Measurements from ENCODE around the gene EXOC4.

Gene EXOC4

DNA sequence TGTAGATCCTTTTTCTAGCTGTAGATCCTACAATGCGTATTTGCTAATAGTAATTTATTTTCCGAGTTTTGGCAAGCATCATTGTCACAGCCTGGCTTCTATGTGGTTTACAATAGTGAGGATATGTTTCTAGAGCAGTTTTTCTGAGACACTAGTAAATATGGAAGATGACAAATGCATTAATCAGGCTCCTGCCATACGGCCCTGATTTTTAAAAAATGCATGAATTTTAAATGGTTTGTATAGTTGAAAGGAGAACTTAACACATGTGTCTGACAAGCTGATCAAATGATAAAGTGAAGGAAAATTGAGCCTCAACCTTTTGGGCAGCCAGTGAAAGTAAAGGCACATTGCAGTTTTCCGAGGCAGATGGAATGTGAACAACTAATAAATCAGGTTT is 354.1 kb downstream of the EXOC4 start:
- Histone ChIP-seq H3K27ac (ENCODE audit: low read depth, low read length, poor library complexity, severe bottlenecking) (no peak overlapping the region), H3K9me3 (ENCODE audit: low read length) (no peaks in the 10 kb centered on the region), H4K20me1 (ENCODE audit: insufficient read depth, low read length) (no peaks in the 10 kb centered on the region), H3K4me1 (ENCODE audit: insufficient read depth, low read length, severe bottlenecking) (no peaks in the 10 kb centered on the region), H3K9ac (ENCODE audit: low read length) (no peak overlapping the region), H2AFZ (ENCODE audit: low read length) (no peak overlapping the region), H3K79me2 (ENCODE audit: insufficient read depth, low read length) (no peaks in the 10 kb centered on the region), H3K4me2 (ENCODE audit: low read length) (no peak overlapping the region), H3K9me2 (ENCODE audit: low read depth, low read length) (no peaks in the 10 kb centered on the region), H3K4me3 (ENCODE audit: low read depth, low read length, poor library complexity, severe bottlenecking) (no peak overlapping the region), H3F3A (ENCODE audit: insufficient read depth, low read length) (no peaks in the 10 kb centered on the region), H3K36me3 (ENCODE audit: insufficient read depth, low read length) (no peaks in the 10 kb centered on the region), H3K27me3 (ENCODE audit: insufficient read depth, low read length) (no peaks in the 10 kb centered on the region)
- TF ChIP-seq, protein P1, sequence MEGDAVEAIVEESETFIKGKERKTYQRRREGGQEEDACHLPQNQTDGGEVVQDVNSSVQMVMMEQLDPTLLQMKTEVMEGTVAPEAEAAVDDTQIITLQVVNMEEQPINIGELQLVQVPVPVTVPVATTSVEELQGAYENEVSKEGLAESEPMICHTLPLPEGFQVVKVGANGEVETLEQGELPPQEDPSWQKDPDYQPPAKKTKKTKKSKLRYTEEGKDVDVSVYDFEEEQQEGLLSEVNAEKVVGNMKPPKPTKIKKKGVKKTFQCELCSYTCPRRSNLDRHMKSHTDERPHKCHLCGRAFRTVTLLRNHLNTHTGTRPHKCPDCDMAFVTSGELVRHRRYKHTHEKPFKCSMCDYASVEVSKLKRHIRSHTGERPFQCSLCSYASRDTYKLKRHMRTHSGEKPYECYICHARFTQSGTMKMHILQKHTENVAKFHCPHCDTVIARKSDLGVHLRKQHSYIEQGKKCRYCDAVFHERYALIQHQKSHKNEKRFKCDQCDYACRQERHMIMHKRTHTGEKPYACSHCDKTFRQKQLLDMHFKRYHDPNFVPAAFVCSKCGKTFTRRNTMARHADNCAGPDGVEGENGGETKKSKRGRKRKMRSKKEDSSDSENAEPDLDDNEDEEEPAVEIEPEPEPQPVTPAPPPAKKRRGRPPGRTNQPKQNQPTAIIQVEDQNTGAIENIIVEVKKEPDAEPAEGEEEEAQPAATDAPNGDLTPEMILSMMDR (IDR thresholded peaks at IDR 0.05; ENCODE audit: low read length) = no peak
- TF ChIP-seq EZH2 (IDR thresholded peaks at IDR 0.05; ENCODE audit: borderline replicate concordance, low read length) = no peak

DNA sequence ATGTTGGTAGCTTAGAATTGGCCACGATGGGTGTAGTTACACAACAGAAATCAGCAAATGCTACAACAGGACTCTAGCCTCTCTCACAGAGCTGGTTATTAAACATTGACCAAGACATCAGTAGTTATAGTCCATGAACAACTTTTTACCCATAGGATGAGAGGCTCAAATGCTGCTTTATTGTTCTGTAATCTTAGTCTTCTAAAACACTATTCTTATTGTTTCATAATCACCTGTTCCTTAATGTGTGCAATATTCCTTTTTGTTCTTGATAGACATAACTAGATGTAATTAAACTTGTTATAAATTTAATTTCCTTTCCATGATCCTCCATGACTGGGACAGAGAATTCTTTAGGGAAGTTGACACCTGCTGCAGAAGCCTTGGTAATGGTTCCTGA is 356.9 kb downstream of the EXOC4 start:
- no peak overlapping the region for H3K4me3 ChIP-seq (ENCODE audit: low read depth, low read length, poor library complexity, severe bottlenecking)
- no peaks in the 10 kb centered on the region for H3K4me1 ChIP-seq (ENCODE audit: insufficient read depth, low read length, severe bottlenecking)
- no peaks in the 10 kb centered on the region for H3K79me2 ChIP-seq (ENCODE audit: insufficient read depth, low read length)
- no peak overlapping the region for H2AFZ ChIP-seq (ENCODE audit: low read length)
- no peak overlapping the region for H3K9ac ChIP-seq (ENCODE audit: low read length)
- no peak overlapping the region for H3K27ac ChIP-seq (ENCODE audit: low read depth, low read length, poor library complexity, severe bottlenecking)
- no peaks in the 10 kb centered on the region for H3K9me2 ChIP-seq (ENCODE audit: low read depth, low read length)
- no peaks in the 10 kb centered on the region for H4K20me1 ChIP-seq (ENCODE audit: insufficient read depth, low read length)
- no peaks in the 10 kb centered on the region for H3F3A ChIP-seq (ENCODE audit: insufficient read depth, low read length)
- H3K4me2 ChIP-seq (ENCODE audit: low read length) = no peak overlapping the region
- H3K36me3 ChIP-seq (ENCODE audit: insufficient read depth, low read length) = no peaks in the 10 kb centered on the region
- no peak for TF ChIP-seq EZH2 (IDR thresholded peaks at IDR 0.05; ENCODE audit: borderline replicate concordance, low read length)
- TF ChIP-seq, protein P1 (IDR thresholded peaks at IDR 0.05; ENCODE audit: low read length) = no peak
- H3K27me3 ChIP-seq (ENCODE audit: insufficient read depth, low read length) = no peaks in the 10 kb centered on the region
- H3K9me3 ChIP-seq (ENCODE audit: low read length) = no peaks in the 10 kb centered on the region

DNA sequence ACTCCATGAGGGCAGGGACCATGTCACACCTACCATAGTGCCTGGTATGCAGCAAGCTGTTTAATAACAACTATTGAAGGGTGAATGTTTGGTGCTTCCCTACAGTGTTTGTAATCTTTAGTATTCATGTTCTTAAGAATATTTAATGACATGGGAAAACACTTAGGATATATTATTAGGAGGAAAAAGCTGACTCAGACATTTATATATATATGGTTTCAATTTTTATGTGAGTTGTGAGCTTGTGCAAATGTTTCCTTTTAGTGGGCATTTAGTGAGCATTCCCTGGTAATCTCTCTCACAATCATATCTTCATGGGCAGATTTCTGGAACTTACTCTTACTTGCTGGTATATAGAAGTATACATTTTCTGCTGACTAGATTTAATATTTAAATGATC is 359.1 kb downstream of the EXOC4 start:
- H3K27me3 ChIP-seq (ENCODE audit: insufficient read depth, low read length) = no peaks in the 10 kb centered on the region
- H3K9me2 ChIP-seq (ENCODE audit: low read depth, low read length) = no peaks in the 10 kb centered on the region
- no peaks in the 10 kb centered on the region for H3K9me3 ChIP-seq (ENCODE audit: low read length)
- no peak overlapping the region for H3K9ac ChIP-seq (ENCODE audit: low read length)
- no peaks in the 10 kb centered on the region for H3K36me3 ChIP-seq (ENCODE audit: insufficient read depth, low read length)
- H3K4me1 ChIP-seq (ENCODE audit: insufficient read depth, low read length, severe bottlenecking) = no peaks in the 10 kb centered on the region
- no peak overlapping the region for H2AFZ ChIP-seq (ENCODE audit: low read length)
- no peak overlapping the region for H3K4me3 ChIP-seq (ENCODE audit: low read depth, low read length, poor library complexity, severe bottlenecking)
- TF ChIP-seq, protein P1 (IDR thresholded peaks at IDR 0.05; ENCODE audit: low read length) = no peak
- TF ChIP-seq EZH2 (IDR thresholded peaks at IDR 0.05; ENCODE audit: borderline replicate concordance, low read length) = no peak
- no peaks in the 10 kb centered on the region for H4K20me1 ChIP-seq (ENCODE audit: insufficient read depth, low read length)
- H3F3A ChIP-seq (ENCODE audit: insufficient read depth, low read length) = no peaks in the 10 kb centered on the region
- H3K27ac ChIP-seq (ENCODE audit: low read depth, low read length, poor library complexity, severe bottlenecking) = no peak overlapping the region
- no peaks in the 10 kb centered on the region for H3K79me2 ChIP-seq (ENCODE audit: insufficient read depth, low read length)
- no peak overlapping the region for H3K4me2 ChIP-seq (ENCODE audit: low read length)

All from OCI-LY1 (cell line).